Chondrocyte (in vitro differentiated cells): ENCODE results near the gene PTPN3. TPM values are rescaled to one million over a fixed set of nuclear protein-coding genes. Genes with fewer than 3 reads are reported as not detected.
"Not testable (repeated sequence)": the region's sequence is repeated elsewhere in the genome, so short reads cannot be mapped to it uniquely, and the experiment has no call there.

Source experiments
- DNase-seq: peaks from one replicate; pipeline ENCODE4 v3.0.0; 2021; ENCODE audit warnings: mixed read lengths, low spot score
- H3K27ac Mint-ChIP-seq: one replicate; pipeline ENCODE4 v1.8.0; 2021; ENCODE audit warnings: mild to moderate bottlenecking, moderate library complexity, mixed read lengths; ENCODE audit not compliant: unreplicated experiment
- H3K27me3 Mint-ChIP-seq: 2 replicates; pipeline ENCODE4 v1.8.0; 2021; ENCODE audit warnings: low read depth, mixed read lengths
- H3K36me3 Mint-ChIP-seq: 2 replicates; pipeline ENCODE4 v1.8.0; 2021; ENCODE audit warnings: low read depth, mixed read lengths
- H3K4me1 Mint-ChIP-seq: 2 replicates; pipeline ENCODE4 v1.8.0; 2021; ENCODE audit warnings: low read depth, mild to moderate bottlenecking, mixed read lengths
- H3K4me3 Mint-ChIP-seq: one replicate; pipeline ENCODE4 v1.8.0; 2021; ENCODE audit warnings: mild to moderate bottlenecking, moderate library complexity, mixed read lengths; ENCODE audit not compliant: unreplicated experiment
- H3K9me3 Mint-ChIP-seq: 2 replicates; pipeline ENCODE4 v1.8.0; 2021; ENCODE audit warnings: low read depth, mixed read lengths
- total RNA-seq: library from RNA; stranded (reverse); gene quantifications from 3 replicates; pipeline ENCODE4 v1.2.1, GENCODE V29; 2021
- TF ChIP-seq, protein P1 (sequence below): fragments of 200-600 bp; sonication (generic); IDR thresholded peaks from 2 replicates; pipeline ENCODE4 v1.5.0; 2021; ENCODE audit warnings: antibody characterized with exemption, mild to moderate bottlenecking, moderate library complexity

Gene PTPN3
- total RNA-seq, 1 donor from 2014 or later: 7.2 TPM

DNA sequence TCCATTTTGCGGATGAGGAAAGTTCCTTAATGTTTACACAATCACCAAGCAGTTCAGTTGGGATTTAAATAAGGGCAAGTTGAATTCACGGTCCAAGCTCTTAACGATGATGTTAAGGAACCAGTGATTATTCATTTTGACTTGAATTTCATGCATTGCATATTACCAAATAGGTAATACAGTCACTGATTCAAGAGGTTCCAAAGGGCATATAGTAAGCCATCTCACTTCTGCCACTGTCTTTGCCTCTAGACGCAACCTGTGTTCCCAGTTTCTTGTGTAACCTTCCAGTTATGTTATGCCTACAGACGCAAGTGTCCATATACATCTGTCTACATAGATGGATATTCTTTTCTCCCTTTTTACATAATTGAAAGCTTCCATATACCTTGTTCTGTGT lies 137.3 kb downstream of the PTPN3 start:
- no peak overlapping the region for H3K4me3 Mint-ChIP-seq
- H3K4me1 Mint-ChIP-seq: no peaks in the 10 kb centered on the region
- no peak overlapping the region for H3K27ac Mint-ChIP-seq
- TF ChIP-seq, protein P1, sequence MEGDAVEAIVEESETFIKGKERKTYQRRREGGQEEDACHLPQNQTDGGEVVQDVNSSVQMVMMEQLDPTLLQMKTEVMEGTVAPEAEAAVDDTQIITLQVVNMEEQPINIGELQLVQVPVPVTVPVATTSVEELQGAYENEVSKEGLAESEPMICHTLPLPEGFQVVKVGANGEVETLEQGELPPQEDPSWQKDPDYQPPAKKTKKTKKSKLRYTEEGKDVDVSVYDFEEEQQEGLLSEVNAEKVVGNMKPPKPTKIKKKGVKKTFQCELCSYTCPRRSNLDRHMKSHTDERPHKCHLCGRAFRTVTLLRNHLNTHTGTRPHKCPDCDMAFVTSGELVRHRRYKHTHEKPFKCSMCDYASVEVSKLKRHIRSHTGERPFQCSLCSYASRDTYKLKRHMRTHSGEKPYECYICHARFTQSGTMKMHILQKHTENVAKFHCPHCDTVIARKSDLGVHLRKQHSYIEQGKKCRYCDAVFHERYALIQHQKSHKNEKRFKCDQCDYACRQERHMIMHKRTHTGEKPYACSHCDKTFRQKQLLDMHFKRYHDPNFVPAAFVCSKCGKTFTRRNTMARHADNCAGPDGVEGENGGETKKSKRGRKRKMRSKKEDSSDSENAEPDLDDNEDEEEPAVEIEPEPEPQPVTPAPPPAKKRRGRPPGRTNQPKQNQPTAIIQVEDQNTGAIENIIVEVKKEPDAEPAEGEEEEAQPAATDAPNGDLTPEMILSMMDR: no peak
- H3K36me3 Mint-ChIP-seq: no peaks in the 10 kb centered on the region
- DNase-seq: no peak
- peaks cover 9% of the 10 kb centered on the region for H3K27me3 Mint-ChIP-seq
- no peaks in the 10 kb centered on the region for H3K9me3 Mint-ChIP-seq

- H3K9me3 Mint-ChIP-seq, H3K27me3 Mint-ChIP-seq, H3K36me3 Mint-ChIP-seq, H3K4me1 Mint-ChIP-seq, H3K27ac Mint-ChIP-seq, H3K4me3 Mint-ChIP-seq, DNase-seq: not testable (repeated sequence)
Measured at GRCh38 chr9:109358968-109359603, 139.0 kb downstream of the PTPN3 start.

DNA sequence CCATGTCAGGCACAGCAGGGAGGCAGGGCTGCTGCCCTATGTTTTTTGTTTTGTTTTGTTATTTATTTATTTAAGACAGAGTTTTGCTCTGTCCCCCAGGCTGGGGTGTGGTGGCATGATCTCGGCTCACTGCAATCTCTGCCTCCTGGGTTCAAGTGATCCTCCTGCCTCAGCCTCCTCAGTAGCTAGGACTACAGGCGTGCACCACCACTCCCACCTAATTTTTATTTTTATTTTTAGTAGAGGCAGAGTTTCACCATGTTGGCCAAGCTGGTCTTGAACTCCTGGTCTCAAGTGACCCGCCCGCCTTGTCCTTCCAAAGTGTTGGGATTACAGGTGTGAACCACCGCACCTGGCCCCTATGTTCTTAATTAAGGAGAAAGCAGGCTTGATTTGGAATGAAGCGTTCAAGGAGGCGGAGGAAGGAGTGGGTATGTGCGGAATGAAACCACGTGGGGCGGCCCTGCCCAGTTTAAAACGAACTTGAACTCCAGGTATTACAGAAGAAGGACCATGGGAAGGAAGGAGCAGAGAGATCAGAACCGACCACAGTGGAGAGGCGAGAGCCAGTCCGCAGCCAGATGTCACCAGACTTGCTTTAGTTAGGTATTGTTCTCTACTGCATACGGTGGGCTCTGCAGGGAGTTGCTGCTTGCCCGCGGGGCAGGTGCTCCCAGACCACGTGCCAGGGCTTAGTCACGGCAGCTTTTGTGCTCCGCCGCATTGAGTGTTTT lies 142.4 kb downstream of the PTPN3 start:
- H3K27me3 Mint-ChIP-seq: peaks cover 11% of the 10 kb centered on the region
- no peaks in the 10 kb centered on the region for H3K9me3 Mint-ChIP-seq
- DNase-seq: no peak
- no peaks in the 10 kb centered on the region for H3K36me3 Mint-ChIP-seq
- no peak overlapping the region for H3K27ac Mint-ChIP-seq
- TF ChIP-seq, protein P1: no peak
- no peaks in the 10 kb centered on the region for H3K4me1 Mint-ChIP-seq
- H3K4me3 Mint-ChIP-seq: no peak overlapping the region

DNA sequence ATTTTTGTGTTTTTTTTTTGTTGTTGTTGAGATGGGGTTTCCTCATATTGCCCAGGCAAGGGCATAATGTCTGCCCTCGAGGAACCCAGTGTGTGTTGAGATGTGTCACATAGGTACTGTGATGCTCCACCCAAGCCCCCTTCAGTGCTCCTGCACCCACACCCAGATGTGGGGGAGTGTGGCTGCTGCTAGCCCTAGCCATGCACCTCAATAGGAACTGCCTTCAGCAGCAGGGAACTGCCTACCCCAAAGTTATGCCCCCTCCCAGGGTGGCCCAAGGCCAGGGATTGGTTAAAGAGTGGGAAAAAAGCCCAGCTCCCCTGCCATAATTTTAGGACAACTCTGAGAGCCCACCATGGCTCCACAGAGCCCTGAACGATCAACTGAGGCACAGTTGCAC lies 143.9 kb downstream of the PTPN3 start:
- TF ChIP-seq, protein P1: no peak
- Mint-ChIP-seq H3K4me3 (no peak overlapping the region), H3K36me3 (no peaks in the 10 kb centered on the region), H3K9me3 (no peaks in the 10 kb centered on the region), H3K4me1 (peaks cover 7% of the 10 kb centered on the region), H3K27me3 (peaks cover 6% of the 10 kb centered on the region), H3K27ac (no peak overlapping the region)
- DNase-seq: no peak

DNA sequence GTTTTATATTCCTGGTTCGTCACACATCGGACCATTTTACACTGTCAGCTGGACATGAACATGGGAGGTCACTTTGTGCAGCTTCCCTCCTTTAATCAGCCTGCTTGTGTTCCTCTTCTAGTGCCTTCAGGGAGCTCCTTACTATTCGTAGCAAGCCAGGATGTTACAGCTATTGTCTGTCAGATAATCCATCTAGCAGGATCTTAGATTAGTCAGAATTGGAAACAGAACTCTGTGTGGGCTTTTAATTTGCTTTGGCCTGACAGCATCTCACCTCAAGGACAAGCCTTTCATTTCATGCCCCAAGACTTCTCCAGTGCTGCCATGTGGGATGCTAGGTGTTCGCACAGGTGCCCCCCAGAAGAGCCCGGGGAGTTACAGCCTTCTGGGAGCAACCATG lies 147.1 kb downstream of the PTPN3 start:
- TF ChIP-seq, protein P1: no peak
- DNase-seq: no peak
- H3K27ac Mint-ChIP-seq: no peak overlapping the region
- no peak overlapping the region for H3K4me3 Mint-ChIP-seq
- peaks cover 10% of the 10 kb centered on the region for H3K4me1 Mint-ChIP-seq
- no peaks in the 10 kb centered on the region for H3K36me3 Mint-ChIP-seq
- H3K27me3 Mint-ChIP-seq: peaks cover 4% of the 10 kb centered on the region
- H3K9me3 Mint-ChIP-seq: no peaks in the 10 kb centered on the region
